IPS DF 19.7 (cell line): ENCODE results near the gene IMMP2L.
"Not testable (repeated sequence)": the region's sequence is repeated elsewhere in the genome, so short reads cannot be mapped to it uniquely, and the experiment has no call there.

ENCODE experiments used
- DNase-seq: peaks from one replicate; pipeline ENCODE4 v3.0.0-alpha.2; 2013; ENCODE audit warnings: low read depth, low spot score

Gene IMMP2L

DNA sequence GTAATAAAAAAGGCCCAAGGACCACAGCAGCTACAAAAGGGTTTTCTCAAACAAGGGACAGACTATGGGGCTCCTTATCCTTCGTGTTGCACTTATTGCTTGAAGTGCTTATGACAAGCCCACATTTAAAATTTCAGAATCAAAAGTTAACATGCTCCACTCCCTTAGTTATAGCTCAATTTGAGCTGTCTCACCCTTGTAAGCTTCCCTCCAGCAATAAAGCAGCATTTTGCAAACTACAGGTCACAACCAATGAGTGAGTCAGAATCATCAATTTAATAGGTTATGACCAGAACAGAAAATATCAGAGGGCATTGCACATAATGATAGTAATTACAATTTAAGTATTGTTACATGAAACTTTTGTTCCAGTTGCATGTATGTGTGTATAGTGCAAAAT lies 53.0 kb downstream of the IMMP2L start:
- no peak for DNase-seq

- DNase-seq = no peak
These were observed 53.9 kb downstream of the IMMP2L start for GRCh38 chr7:111508387-111508786.

DNA sequence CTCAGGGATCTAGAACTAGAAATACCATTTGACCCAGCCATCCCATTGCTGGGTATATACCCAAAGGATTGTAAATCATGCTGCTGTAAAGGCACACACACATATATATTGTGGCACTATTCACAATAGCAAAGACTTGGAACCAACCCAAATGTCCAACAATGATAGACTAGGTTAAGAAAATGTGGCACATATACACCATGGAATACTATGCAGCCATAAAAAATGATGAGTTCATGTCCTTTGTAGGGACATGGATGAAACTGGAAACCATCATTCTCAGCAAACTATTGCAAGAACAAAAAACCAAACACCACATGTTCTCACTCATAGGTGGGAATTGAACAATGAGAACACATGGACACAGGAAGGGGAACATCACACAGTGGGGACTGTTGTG lies 56.9 kb downstream of the IMMP2L start:
- DNase-seq = not testable (repeated sequence)

GRCh38 chr7:111501799-111502198 lies 60.5 kb downstream of the IMMP2L start:
- DNase-seq = not testable (repeated sequence)

DNA sequence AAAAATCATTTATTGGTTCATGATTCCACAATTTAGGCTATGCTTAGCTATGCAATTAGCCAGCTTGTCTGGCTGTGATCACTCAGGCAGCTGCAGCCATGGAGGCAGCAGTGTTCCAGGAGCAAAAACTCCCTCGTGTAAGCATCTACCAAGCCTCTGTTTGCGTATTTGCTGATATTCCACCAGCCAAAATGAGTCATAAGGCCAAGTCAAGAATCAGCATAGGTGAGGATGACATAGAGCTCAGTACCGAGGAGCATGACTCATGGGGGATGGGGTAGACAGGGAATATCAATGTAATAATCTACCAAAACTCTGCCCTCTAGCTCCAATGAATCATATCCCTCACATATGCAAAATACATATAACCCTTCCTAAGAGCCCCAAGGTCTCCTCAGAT lies 63.3 kb downstream of the IMMP2L start:
- DNase-seq = no peak

GRCh38 chr7:111498391-111499007 lies 63.8 kb downstream of the IMMP2L start:
- DNase-seq = no peak

DNA sequence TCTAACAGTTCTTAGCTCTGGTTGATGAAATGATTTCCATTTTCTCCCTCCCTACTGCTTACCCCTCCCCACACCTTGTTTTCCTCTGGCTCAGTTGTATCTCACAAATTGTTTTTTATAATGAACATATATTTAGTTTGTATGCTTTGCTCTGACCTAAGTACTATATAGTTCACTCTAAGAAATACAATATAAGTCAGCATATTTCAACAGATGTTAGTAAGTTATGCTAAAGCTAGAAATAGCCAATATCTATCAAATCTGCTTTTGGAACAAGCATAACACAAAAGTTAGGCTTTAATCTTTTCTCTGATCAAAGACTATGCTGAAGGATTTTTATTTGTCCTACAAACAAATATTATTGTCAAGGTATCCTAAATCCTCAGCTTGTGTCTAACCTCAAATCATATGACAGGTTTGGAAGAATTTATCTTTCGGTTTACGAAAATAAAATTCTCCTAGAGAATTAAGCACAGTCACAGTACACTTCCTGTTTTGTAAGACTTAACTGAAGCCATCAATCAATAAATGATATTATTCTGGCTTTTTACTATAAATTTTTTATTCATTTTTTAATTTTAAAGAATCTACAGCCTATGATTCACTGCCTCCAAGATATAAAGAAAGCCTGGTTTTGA lies 67.0 kb downstream of the IMMP2L start:
- DNase-seq = no peak

DNA sequence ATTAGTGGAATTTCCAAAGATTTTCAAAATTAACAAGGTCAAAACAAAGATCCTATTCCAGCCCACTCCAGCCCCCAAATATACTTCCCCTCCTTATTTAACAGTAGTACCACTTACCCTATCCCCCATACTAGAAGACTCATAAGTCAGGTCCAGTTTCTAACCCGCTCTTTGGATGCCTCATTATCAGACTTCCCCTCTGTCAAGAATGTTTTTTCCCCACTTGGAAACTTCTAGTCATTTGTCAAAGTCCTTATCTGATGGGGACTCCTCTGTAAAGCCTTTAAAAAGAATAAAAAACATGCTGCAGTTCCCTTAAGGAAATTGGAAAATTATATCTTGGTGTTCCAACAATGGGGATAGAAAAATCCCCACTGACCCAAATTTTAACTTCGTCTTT lies 70.1 kb downstream of the IMMP2L start:
- no peak for DNase-seq

DNA sequence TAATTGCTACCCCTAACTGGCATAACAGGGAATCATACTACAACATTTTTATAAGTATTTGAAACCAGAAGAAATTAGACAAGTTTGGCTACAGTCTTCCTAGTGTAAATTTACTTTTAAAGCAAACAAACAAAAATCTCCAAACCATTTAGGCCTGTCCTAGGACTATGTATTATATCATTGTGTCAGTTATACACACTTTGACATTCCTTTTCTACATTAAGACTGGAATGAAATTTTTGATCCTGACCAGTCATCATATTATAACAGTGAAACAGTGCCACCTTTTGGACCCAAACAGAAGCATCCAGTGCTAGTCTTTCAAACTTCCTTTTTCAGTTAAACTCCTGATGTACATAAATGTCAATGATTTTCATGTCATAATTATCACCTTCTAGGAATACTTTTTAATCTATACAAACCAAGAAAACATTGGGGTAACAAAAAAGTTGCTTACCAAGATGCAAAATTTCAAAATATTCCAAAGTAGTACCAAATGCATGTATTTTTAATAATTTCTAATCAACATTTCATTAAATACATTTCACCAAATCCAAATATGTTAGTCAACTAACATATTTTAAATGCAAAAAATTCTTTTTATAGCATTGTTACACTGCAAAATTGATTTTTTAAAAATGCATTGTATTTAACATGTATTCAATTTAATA lies 75.7 kb downstream of the IMMP2L start:
- no peak for DNase-seq

- DNase-seq = no peak
These were observed 76.5 kb downstream of the IMMP2L start for GRCh38 chr7:111485701-111486380.

GRCh38 chr7:111483078-111483477 lies 79.2 kb downstream of the IMMP2L start:
- no peak for DNase-seq

DNA sequence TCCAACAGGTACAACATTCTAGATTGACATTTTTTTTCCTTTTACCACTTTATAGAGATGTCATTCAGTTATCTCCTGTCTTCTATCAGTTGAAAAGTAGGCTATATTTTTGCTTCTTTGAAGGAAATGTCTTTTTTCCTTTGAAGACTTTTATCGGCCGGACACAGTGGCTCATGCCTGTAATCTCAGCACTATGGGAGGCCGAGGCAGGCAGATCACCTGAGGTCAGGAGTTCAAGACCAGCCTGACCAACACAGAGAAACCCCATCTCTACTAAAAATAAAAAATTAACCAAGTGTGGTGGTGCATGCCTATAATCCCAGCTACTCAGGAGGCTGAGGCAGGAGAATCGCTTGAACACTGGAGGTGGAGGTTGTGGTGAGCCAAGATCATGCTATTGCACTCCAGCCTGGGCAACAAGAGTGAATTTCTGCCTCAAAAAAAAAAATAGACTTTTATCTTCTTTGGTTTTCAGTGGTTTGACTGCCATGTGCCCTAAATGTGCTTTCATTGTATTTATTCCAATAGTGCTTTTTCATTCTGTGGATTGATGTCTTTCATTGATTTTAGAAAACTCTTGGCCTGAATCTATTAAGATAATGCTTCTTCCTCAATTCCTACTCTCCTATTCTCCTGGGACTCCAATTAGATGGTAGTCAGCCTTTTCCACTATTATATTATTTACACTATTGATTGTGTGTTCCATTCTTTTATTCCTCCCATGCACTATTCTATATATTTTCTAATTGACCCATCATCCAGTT lies 84.6 kb downstream of the IMMP2L start:
- no peak for DNase-seq

- no peak for DNase-seq
These were observed 85.6 kb downstream of the IMMP2L start for GRCh38 chr7:111476586-111477293.

GRCh38 chr7:111475959-111476358 lies 86.3 kb downstream of the IMMP2L start:
- no peak for DNase-seq

- DNase-seq = no peak
These were observed 86.9 kb downstream of the IMMP2L start for GRCh38 chr7:111475419-111475748.

GRCh38 chr7:111474723-111475418 lies 87.4 kb downstream of the IMMP2L start:
- DNase-seq = no peak

DNA sequence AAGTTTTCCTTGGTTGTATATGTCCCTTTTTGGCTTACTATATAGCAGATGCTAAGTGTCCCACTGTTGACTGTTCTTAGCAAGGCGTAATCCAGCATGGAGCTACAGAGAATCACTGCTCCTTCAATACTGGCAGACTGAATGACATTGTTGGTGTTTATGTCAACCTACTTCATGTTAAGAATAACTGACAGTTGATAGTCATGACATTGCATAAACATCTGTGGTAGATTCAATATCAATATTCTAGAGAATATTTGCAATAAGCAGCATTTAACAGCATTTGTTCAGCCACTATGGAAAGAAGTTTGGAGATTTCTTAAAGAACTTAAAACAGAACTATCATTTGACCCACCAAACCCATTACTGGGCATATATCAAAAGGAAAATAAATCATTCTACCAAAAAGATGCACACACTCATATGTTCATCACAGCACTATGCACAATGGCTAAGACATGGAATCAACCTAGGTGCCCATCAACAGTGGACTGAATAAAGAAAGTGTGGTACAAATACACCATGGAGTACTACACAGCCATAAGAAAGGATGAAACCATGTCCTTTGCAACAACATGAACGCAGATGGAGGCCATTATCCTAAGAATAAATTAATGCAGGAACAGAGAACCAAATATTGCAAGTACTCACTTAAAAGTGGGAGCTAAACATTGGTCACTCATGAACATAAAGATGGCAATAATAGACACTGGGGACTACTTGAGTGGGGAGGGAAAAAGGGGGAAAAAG lies 88.7 kb downstream of the IMMP2L start:
- no peak for DNase-seq

DNA sequence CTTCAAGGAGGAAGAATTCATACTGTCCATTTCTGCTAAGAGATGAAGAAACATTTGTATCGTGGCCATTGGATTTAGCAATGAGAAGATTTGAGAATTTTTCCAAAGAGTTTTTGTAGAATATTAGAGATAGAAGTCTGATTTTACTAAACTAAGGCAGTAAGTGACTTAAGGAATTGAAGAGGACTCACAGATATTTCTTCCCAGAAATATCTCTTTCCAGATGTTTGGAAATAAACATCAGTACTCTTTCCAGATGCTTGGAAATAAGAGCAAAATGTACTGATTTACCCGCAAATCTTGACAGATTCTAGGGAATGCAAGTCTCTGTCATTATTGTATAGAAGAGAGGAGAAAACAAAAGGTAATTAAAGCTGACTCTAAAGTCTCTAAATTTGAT lies 91.3 kb downstream of the IMMP2L start:
- DNase-seq = no peak

- DNase-seq = not testable (repeated sequence)
These were observed 92.4 kb downstream of the IMMP2L start for GRCh38 chr7:111469894-111470293.

DNA sequence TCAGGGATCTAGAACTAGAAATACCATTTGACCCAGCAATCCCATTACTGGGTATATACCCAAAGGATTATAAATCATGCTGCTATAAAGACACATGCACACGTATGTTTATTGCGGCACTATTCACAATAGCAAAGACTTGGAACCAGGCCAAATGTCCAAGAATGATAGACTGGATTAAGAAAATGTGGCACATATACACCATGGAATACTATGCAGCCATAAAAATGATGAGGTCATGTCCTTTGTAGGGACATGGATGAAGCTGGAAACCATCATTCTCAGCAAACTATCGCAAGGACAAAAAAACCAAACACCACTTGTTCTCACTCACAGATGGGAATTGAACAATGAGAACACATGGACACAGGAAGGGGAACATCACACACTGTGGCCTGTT lies 96.5 kb downstream of the IMMP2L start:
- not testable (repeated sequence) for DNase-seq
